Sigmoid colon (tissue), 4 donors: ENCODE data around the gene L3MBTL1.

Experiments used
- EP300 ChIP-seq, 4 donors: sonication (generic); formaldehyde crosslinking; IDR thresholded peaks; one replicate each; pipeline ENCODE4 v1.6.1; 2017; ENCODE audit warnings: antibody characterized with exemption in 4 of 4
- POLR2A ChIP-seq, 2 donors: fragments of 450-650 bp; IDR thresholded peaks; one replicate each; pipeline ENCODE4 v1.6.1; 2016; ENCODE audit warnings: antibody characterized with exemption in 2 of 2, mild to moderate bottlenecking in 2 of 2, moderate library complexity in 2 of 2
- TF ChIP-seq, protein P1 (sequence below), 4 experiments: fragments of 450-650 bp in 3 of 4; fragments of 200-600 bp in 1 of 4; IDR thresholded peaks; one replicate each; pipeline ENCODE4 v1.5.1; 2016 to 2019; ENCODE audit warnings: antibody characterized with exemption in 4 of 4, mild to moderate bottlenecking in 3 of 4, moderate library complexity in 2 of 4

DNA sequence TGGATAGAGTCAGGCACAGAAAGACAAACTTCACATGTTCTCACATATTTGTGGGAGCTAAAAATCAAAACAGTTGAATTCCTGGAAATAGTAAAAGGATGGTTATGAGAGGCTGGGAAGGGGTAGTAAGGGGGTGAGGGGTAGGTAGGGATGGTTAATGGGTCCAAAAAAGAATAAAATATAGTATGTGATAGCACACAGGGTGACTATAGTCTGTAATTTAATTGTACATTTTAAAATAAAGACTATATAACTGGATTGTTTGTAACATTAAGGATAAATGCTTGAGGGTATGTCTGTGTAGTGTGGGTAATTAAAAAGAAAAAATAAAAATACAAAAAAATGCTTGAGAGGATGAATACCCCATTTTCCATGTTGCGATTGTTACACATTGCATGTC lies 39.9 kb upstream of the L3MBTL1 start:
- TF ChIP-seq EP300 (IDR thresholded peaks at IDR 0.05), result no peak
- TF ChIP-seq, protein P1, sequence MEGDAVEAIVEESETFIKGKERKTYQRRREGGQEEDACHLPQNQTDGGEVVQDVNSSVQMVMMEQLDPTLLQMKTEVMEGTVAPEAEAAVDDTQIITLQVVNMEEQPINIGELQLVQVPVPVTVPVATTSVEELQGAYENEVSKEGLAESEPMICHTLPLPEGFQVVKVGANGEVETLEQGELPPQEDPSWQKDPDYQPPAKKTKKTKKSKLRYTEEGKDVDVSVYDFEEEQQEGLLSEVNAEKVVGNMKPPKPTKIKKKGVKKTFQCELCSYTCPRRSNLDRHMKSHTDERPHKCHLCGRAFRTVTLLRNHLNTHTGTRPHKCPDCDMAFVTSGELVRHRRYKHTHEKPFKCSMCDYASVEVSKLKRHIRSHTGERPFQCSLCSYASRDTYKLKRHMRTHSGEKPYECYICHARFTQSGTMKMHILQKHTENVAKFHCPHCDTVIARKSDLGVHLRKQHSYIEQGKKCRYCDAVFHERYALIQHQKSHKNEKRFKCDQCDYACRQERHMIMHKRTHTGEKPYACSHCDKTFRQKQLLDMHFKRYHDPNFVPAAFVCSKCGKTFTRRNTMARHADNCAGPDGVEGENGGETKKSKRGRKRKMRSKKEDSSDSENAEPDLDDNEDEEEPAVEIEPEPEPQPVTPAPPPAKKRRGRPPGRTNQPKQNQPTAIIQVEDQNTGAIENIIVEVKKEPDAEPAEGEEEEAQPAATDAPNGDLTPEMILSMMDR (IDR thresholded peaks at IDR 0.05), result no peak
- no peak for TF ChIP-seq POLR2A (IDR thresholded peaks at IDR 0.05)
